Stimulated activated CD4-positive, alpha-beta T cell treated with anti-CD3 and anti-CD28 coated beads, Interleukin-15, amount 100 ng/mL, for 24 hours (primary cell): ENCODE data around the gene PORCN.
"Not testable (repeated sequence)": the region's sequence is repeated elsewhere in the genome, so short reads cannot be mapped to it uniquely, and the experiment has no call there.

ENCODE experiments used
- DNase-seq: peaks from one replicate; pipeline ENCODE4 v3.0.0-alpha.2; 2020

PORCN gene

GRCh38 chrX:48555731-48556325 is 47.0 kb downstream of the PORCN start:
- DNase-seq = not testable (repeated sequence)

- DNase-seq = no peak
Measured at GRCh38 chrX:48558271-48558670, 49.5 kb downstream of the PORCN start.

DNA sequence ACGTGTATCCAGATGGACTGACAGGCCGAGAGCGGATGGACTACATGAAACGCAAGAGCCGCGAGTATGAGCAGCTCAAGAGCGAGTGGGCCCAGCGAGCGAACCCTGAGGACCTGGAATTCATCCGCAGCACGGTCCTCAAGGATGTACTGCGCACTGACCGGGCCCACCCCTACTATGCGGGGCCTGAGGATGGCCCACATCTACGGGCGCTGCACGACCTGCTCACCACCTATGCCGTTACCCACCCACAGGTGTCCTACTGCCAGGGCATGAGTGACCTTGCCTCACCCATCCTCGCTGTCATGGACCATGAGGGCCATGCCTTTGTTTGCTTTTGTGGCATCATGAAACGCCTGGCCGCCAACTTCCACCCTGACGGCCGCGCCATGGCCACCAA is 50.8 kb downstream of the PORCN start:
- no peak for DNase-seq

DNA sequence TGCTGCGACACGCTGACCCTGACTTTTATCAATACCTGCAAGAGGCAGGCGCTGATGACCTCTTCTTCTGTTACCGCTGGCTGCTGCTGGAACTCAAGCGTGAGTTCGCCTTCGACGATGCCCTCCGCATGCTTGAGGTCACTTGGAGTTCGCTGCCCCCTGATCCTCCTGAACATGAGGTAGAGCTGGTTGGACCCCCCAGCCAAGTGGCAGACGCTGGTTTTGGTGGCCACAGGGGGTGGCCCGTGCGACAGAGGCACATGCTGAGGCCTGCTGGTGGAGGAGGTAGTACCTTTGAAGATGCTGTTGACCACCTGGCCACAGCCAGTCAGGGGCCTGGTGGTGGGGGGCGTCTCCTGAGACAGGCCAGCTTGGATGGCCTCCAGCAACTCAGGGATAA is 51.3 kb downstream of the PORCN start:
- no peak for DNase-seq

DNA sequence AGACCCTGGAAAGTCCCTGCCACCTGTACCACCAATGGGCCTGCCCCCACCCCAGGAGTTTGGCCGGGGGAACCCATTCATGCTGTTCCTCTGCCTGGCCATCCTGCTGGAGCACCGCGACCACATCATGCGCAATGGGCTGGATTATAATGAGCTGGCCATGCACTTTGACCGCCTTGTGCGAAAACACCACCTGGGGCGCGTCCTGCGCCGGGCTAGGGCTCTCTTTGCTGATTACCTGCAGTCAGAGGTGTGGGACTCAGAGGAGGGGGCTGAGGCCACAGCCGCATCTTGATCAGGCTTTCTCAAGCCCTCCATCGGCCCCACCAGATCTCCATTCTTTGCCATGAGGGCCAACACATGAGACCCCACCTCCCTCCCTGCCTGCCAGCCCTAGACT is 51.9 kb downstream of the PORCN start:
- no peak for DNase-seq

GRCh38 chrX:48569958-48570357 is 61.2 kb downstream of the PORCN start:
- DNase-seq = no peak
